Measurements from ENCODE around the gene ABI3. TPM values are rescaled to one million over a fixed set of nuclear protein-coding genes. Genes with fewer than 3 reads are reported as not detected.

Gene ABI3
- polyA plus RNA-seq, 4 donors, result 5.1 to 6.1 (median 5.4) TPM

GRCh38 chr17:49195751-49196150 is 14.8 kb upstream of the ABI3 start:
- no peak for DNase-seq (ENCODE audit: low read depth in 4 of 4, low spot score in 2 of 4)

- no peak for DNase-seq (ENCODE audit: low read depth in 4 of 4, low spot score in 2 of 4)
Measured at GRCh38 chr17:49196520-49196919, 14.0 kb upstream of the ABI3 start.

GRCh38 chr17:49197346-49197998 is 13.0 kb upstream of the ABI3 start:
- DNase-seq (ENCODE audit: low read depth in 4 of 4, low spot score in 2 of 4), result no peak

GRCh38 chr17:49198211-49198610 is 12.3 kb upstream of the ABI3 start:
- DNase-seq (ENCODE audit: low read depth in 4 of 4, low spot score in 2 of 4), result no peak

GRCh38 chr17:49200423-49201083 is 10.0 kb upstream of the ABI3 start:
- DNase-seq (ENCODE audit: low read depth in 4 of 4, low spot score in 2 of 4), result no peak

GRCh38 chr17:49201481-49201927 is 9.0 kb upstream of the ABI3 start:
- no peak for DNase-seq (ENCODE audit: low read depth in 4 of 4, low spot score in 2 of 4)

GRCh38 chr17:49203796-49204195 is 6.7 kb upstream of the ABI3 start:
- no peak for DNase-seq (ENCODE audit: low read depth in 4 of 4, low spot score in 2 of 4)

- DNase-seq (ENCODE audit: low read depth in 4 of 4, low spot score in 2 of 4), result no peak
Measured at GRCh38 chr17:49204516-49204915, 6.0 kb upstream of the ABI3 start.

GRCh38 chr17:49209061-49209571 is 1.4 kb upstream of the ABI3 start:
- DNase-seq (ENCODE audit: low read depth in 4 of 4, low spot score in 2 of 4), result no peak

GRCh38 chr17:49213399-49213798 is 2.9 kb downstream of the ABI3 start:
- no peak for DNase-seq (ENCODE audit: low read depth in 4 of 4, low spot score in 2 of 4)

- no peak for DNase-seq (ENCODE audit: low read depth in 4 of 4, low spot score in 2 of 4)
Measured at GRCh38 chr17:49213847-49214246, 3.3 kb downstream of the ABI3 start.

- no peak for DNase-seq (ENCODE audit: low read depth in 4 of 4, low spot score in 2 of 4)
Measured at GRCh38 chr17:49214676-49215360, 4.3 kb downstream of the ABI3 start.

GRCh38 chr17:49216482-49216881 is 6.0 kb downstream of the ABI3 start:
- DNase-seq (ENCODE audit: low read depth in 4 of 4, low spot score in 2 of 4), result no peak

- no peak for DNase-seq (ENCODE audit: low read depth in 4 of 4, low spot score in 2 of 4)
Measured at GRCh38 chr17:49216953-49217650, 6.6 kb downstream of the ABI3 start.

- DNase-seq (ENCODE audit: low read depth in 4 of 4, low spot score in 2 of 4), result no peak
Measured at GRCh38 chr17:49217651-49218413, 7.3 kb downstream of the ABI3 start.

GRCh38 chr17:49218941-49219913 is 8.7 kb downstream of the ABI3 start:
- DNase-seq (ENCODE audit: low read depth in 4 of 4, low spot score in 2 of 4), result no peak

GRCh38 chr17:49219987-49220386 is 9.5 kb downstream of the ABI3 start:
- no peak for DNase-seq (ENCODE audit: low read depth in 4 of 4, low spot score in 2 of 4)

GRCh38 chr17:49223168-49223516 is 12.6 kb downstream of the ABI3 start:
- DNase-seq (ENCODE audit: low read depth in 4 of 4, low spot score in 2 of 4), result no peak

- peak in 1 of 4 donors; percentile 20 for DNase-seq (ENCODE audit: low read depth in 4 of 4, low spot score in 2 of 4)
Measured at GRCh38 chr17:49223517-49224197, 13.2 kb downstream of the ABI3 start.
